ENCODE results near the gene ANO7.

ANO7 gene

GRCh38 chr2:241209271-241209670 is 20.8 kb downstream of the ANO7 start:
- TF ChIP-seq FOXP2 (optimal IDR thresholded peaks at IDR 0.05; ENCODE audit: borderline replicate concordance, extremely low read depth, extremely low read length, insufficient read depth) (no peak), SIN3A (IDR thresholded peaks at IDR 0.05; ENCODE audit: borderline replicate concordance, insufficient read depth, low read length) (no peak), TAF1 (IDR thresholded peaks at IDR 0.05; ENCODE audit: borderline replicate concordance, insufficient read depth, low read length) (no peak), POLR2AphosphoS5 (IDR thresholded peaks at IDR 0.05; ENCODE audit: low read depth, low read length) (no peak)
- TF ChIP-seq, protein P1, sequence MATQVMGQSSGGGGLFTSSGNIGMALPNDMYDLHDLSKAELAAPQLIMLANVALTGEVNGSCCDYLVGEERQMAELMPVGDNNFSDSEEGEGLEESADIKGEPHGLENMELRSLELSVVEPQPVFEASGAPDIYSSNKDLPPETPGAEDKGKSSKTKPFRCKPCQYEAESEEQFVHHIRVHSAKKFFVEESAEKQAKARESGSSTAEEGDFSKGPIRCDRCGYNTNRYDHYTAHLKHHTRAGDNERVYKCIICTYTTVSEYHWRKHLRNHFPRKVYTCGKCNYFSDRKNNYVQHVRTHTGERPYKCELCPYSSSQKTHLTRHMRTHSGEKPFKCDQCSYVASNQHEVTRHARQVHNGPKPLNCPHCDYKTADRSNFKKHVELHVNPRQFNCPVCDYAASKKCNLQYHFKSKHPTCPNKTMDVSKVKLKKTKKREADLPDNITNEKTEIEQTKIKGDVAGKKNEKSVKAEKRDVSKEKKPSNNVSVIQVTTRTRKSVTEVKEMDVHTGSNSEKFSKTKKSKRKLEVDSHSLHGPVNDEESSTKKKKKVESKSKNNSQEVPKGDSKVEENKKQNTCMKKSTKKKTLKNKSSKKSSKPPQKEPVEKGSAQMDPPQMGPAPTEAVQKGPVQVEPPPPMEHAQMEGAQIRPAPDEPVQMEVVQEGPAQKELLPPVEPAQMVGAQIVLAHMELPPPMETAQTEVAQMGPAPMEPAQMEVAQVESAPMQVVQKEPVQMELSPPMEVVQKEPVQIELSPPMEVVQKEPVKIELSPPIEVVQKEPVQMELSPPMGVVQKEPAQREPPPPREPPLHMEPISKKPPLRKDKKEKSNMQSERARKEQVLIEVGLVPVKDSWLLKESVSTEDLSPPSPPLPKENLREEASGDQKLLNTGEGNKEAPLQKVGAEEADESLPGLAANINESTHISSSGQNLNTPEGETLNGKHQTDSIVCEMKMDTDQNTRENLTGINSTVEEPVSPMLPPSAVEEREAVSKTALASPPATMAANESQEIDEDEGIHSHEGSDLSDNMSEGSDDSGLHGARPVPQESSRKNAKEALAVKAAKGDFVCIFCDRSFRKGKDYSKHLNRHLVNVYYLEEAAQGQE (IDR thresholded peaks at IDR 0.05; ENCODE audit: insufficient read depth in 1 of 2, low read depth in 2 of 2, low read length in 2 of 2) = no peak

DNA sequence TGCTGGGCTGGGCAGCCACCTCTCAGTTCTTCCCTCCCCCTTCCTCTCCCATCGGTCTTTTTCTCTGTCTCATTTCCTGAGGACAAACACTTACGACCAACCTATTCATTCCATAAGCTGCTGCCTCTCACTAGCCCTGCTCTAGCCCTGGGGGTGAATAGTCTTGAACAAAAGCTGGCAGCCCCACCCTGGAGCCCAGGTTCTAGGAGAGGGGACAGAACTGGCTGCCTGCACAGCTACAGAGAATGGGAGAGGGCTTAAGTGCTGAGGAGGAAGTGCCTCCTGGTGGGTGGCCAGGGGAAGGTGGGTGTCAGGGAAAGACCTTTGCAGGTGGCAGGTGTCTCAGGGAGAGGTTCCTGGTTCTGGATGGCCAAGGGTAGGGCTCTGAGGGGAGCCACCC is 22.8 kb downstream of the ANO7 start:
- TF ChIP-seq TAF1 (IDR thresholded peaks at IDR 0.05; ENCODE audit: borderline replicate concordance, insufficient read depth, low read length) (no peak), POLR2AphosphoS5 (IDR thresholded peaks at IDR 0.05; ENCODE audit: low read depth, low read length) (no peak), FOXP2 (optimal IDR thresholded peaks at IDR 0.05; ENCODE audit: borderline replicate concordance, extremely low read depth, extremely low read length, insufficient read depth) (no peak), SIN3A (IDR thresholded peaks at IDR 0.05; ENCODE audit: borderline replicate concordance, insufficient read depth, low read length) (no peak)
- TF ChIP-seq, protein P1 (IDR thresholded peaks at IDR 0.05; ENCODE audit: insufficient read depth in 1 of 2, low read depth in 2 of 2, low read length in 2 of 2) = no peak

GRCh38 chr2:241213041-241213440 is 24.6 kb downstream of the ANO7 start:
- TF ChIP-seq, protein P1 (IDR thresholded peaks at IDR 0.05; ENCODE audit: insufficient read depth in 1 of 2, low read depth in 2 of 2, low read length in 2 of 2) = no peak
- TF ChIP-seq POLR2AphosphoS5 (IDR thresholded peaks at IDR 0.05; ENCODE audit: low read depth, low read length) (no peak), FOXP2 (optimal IDR thresholded peaks at IDR 0.05; ENCODE audit: borderline replicate concordance, extremely low read depth, extremely low read length, insufficient read depth) (no peak)

DNA sequence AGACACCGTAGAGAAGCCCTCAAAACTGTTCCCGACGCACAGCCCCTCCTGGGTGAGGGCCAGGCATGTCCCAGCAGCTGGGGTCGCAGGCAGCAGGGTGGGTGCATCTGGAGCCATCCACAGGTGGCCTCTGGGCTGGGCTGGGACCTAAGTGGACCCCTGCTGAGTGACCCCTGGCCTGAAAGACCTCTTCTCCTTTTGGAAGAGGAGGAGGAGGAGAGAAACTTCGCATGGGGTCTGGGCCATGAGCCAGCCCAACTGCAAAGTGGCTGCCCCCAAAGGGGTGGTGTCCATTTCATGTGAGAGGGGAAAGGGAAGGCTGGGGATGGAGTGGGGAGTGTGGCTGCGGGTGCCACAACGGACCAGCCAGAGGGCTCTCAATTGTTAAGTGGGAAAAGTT is 25.1 kb downstream of the ANO7 start:
- TF ChIP-seq POLR2AphosphoS5 (IDR thresholded peaks at IDR 0.05; ENCODE audit: low read depth, low read length) (no peak), SIN3A (IDR thresholded peaks at IDR 0.05; ENCODE audit: borderline replicate concordance, insufficient read depth, low read length) (no peak), TAF1 (IDR thresholded peaks at IDR 0.05; ENCODE audit: borderline replicate concordance, insufficient read depth, low read length) (no peak), FOXP2 (optimal IDR thresholded peaks at IDR 0.05; ENCODE audit: borderline replicate concordance, extremely low read depth, extremely low read length, insufficient read depth) (no peak)
- TF ChIP-seq, protein P1 (IDR thresholded peaks at IDR 0.05; ENCODE audit: insufficient read depth in 1 of 2, low read depth in 2 of 2, low read length in 2 of 2) = no peak

DNA sequence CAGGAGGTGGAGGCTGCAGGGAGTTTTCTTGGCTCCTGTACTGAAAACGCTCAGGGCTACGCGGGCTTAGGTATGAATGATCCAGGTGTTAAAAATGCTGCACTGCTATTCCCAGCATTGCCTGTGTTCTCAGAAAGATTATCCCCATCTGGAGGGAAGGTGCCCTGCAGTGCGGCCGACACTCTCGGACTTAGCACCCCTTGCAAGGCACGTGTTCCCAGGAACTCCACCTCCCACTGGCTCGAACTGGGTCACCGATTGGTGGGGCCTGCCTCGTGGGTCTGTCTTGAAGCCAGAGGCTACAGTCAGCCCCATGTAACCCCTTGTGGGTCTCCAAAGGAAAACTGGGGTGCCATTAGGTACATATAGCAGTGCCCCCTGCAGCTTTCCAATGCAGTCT is 25.7 kb downstream of the ANO7 start:
- no peak for TF ChIP-seq TAF1 (IDR thresholded peaks at IDR 0.05; ENCODE audit: borderline replicate concordance, insufficient read depth, low read length)
